ENCODE results near the gene EYA4. TPM values are rescaled to one million over a fixed set of nuclear protein-coding genes. Genes with fewer than 3 reads are reported as not detected.
"Not testable (repeated sequence)": the region's sequence is repeated elsewhere in the genome, so short reads cannot be mapped to it uniquely, and the experiment has no call there.

EYA4 gene
- total and polyA plus RNA-seq, 2 of the 4 experiments (the other 2 are of a cell fraction): 5.7 to 11.1 TPM

- H2BK120ac ChIP-seq (ENCODE audit: low read depth, low read length); H3K9me1 ChIP-seq (ENCODE audit: insufficient read depth, low read length); dilution Hi-C loops (cut with HindIII; ENCODE audit: low sequenced_read_pairs, unreplicated experiment); ATAC-seq (ENCODE audit: low read depth); H3K9me3 ChIP-seq (ENCODE audit: control insufficient read depth, insufficient read depth, low read length); H3K27ac ChIP-seq (ENCODE audit: insufficient read depth, low read length); intact Hi-C loops (cut with micrococcal nuclease); H4K5ac ChIP-seq (ENCODE audit: low read depth, low read length); DNase-seq; H3K4me1 ChIP-seq (ENCODE audit: control insufficient read depth, insufficient read depth, low read length); H3K14ac ChIP-seq (replicated peaks; ENCODE audit: low read depth, low read length); BruUV-seq (replicated peaks); POLR2A ChIA-PET (ENCODE audit: unreplicated experiment); H3K4me3 ChIP-seq (ENCODE audit: insufficient read depth, low read depth, low read length); H2BK5ac ChIP-seq (ENCODE audit: low read depth, low read length, poor library complexity, severe bottlenecking); H4K8ac ChIP-seq (ENCODE audit: low read depth in 2 of 2, low read length in 2 of 2); H3K56ac ChIP-seq (ENCODE audit: extremely low read depth, insufficient read depth, low read length); H2AK5ac ChIP-seq (ENCODE audit: low read depth, low read length); H3K4me2 ChIP-seq (ENCODE audit: low read depth, low read length); H3K9ac ChIP-seq (ENCODE audit: low read depth, low read length); H3K18ac ChIP-seq (ENCODE audit: low read depth, low read length); H2AK9ac ChIP-seq (replicated peaks; ENCODE audit: low read depth, low read length, poor library complexity); H3K4ac ChIP-seq (ENCODE audit: low read depth, low read length); H3K79me1 ChIP-seq (ENCODE audit: low read depth in 1 of 2, low read length in 2 of 2); H2BK15ac ChIP-seq (ENCODE audit: low read depth, low read length); CTCF ChIA-PET; H4K20me1 ChIP-seq (ENCODE audit: insufficient read depth, low read length); H3K27me3 ChIP-seq (ENCODE audit: control insufficient read depth, insufficient read depth, low read length); H3K36me3 ChIP-seq (ENCODE audit: control insufficient read depth, insufficient read depth, low read length); H2BK20ac ChIP-seq (ENCODE audit: low read depth, low read length); in situ Hi-C loops (cut with MboI; ENCODE audit: low sequenced_read_pairs); H4K91ac ChIP-seq (ENCODE audit: insufficient read depth, low read depth, low read length); H3K23ac ChIP-seq (ENCODE audit: low read depth, low read length); H2AFZ ChIP-seq (replicated peaks; ENCODE audit: low read length, poor library complexity): not testable (repeated sequence)
- WGBS, 2 experiments (ENCODE audit: extremely low coverage in 2 of 2, insufficient read length in 1 of 2): 100% methylated on average over 1 of the region's 4 CpGs; no CpG with 5 or more reads in 1 of the 2 experiments
Measured at GRCh38 chr6:133397601-133398000, 156.4 kb downstream of the EYA4 start.

Data from IMR-90 (cell line).